Measurements from ENCODE around the gene ABI3BP. TPM values are rescaled to one million over a fixed set of nuclear protein-coding genes. Genes with fewer than 3 reads are reported as not detected.

ABI3BP gene
- total and polyA plus RNA-seq, 4 donors, result 5.4 to 49.5 (median 39.3) TPM

DNA sequence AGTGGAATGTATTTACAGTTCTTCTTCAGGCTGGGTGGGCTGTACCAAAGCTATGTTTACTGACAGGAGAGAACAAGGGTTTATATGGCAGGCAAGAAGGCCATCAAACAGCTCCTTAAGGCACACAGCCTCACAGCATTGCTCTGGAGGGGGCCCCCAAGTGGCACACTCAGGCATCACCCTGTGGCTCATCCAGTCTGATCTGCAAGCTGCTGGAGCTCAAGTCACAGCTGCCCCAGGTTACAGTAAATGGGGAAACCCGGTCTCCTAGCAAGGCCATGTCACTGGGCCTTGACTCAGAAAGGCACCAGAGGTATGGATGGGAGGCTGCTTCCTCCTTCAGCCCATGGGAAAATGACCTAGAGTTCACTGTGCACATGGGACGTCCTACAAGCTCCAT lies 216.5 kb downstream of the ABI3BP start:
- no peaks in the 10 kb centered on the region for H3K9me3 ChIP-seq (ENCODE audit: control insufficient read depth, insufficient read depth, low read length)
- no peak overlapping the region for H3K27ac ChIP-seq (ENCODE audit: low read depth, low read length)
- H3K36me3 ChIP-seq (ENCODE audit: control insufficient read depth, insufficient read depth, low read length), result no peaks in the 10 kb centered on the region
- no peak overlapping the region for H3K4me3 ChIP-seq (ENCODE audit: low read depth, low read length)
- no peaks in the 10 kb centered on the region for H3K27me3 ChIP-seq (ENCODE audit: control insufficient read depth, insufficient read depth, low read length)
- no peaks in the 10 kb centered on the region for H3K4me1 ChIP-seq (ENCODE audit: control insufficient read depth, insufficient read depth, low read length)
- no peak for DNase-seq (ENCODE audit: low read depth in 4 of 6, low spot score in 6 of 6)
- WGBS (ENCODE audit: insufficient coverage), result 75% methylated on average over 2 of the region's 2 CpGs

DNA sequence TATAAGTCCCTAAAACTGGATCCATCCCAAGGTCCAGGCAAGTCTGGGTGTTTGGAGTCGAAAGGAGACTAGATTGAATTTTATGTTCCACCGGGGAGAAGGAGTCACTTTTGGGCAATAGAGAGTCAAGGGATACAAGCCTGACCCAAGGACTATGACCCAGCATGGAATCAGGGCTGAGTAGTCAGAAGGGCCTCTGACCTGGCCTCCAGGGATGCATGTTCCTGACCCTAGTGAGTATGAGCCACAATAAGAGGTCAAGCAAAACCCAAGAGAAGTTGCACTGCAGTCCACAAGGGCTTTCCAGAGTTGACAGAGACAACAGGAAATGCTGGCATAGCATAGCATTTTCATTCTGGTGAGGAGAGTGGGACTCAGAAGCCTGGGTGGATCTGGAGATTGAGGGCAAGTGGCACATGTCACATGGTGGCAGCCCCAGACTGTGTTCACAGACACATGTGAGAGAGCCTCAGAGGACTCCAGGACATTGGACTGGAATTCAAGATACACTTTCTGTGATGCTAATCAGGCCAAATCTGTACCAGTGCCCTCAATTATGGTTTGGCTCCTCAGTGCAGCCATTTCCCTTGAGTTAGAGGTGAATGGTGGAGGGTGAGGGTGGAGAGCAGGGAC lies 217.0 kb downstream of the ABI3BP start:
- H3K27ac ChIP-seq (ENCODE audit: low read depth, low read length), result no peak overlapping the region
- H3K4me3 ChIP-seq (ENCODE audit: low read depth, low read length), result no peak overlapping the region
- no peaks in the 10 kb centered on the region for H3K36me3 ChIP-seq (ENCODE audit: control insufficient read depth, insufficient read depth, low read length)
- H3K27me3 ChIP-seq (ENCODE audit: control insufficient read depth, insufficient read depth, low read length), result no peaks in the 10 kb centered on the region
- WGBS (ENCODE audit: insufficient coverage), result 100% methylated on average over 2 of the region's 2 CpGs
- H3K4me1 ChIP-seq (ENCODE audit: control insufficient read depth, insufficient read depth, low read length), result no peaks in the 10 kb centered on the region
- DNase-seq (ENCODE audit: low read depth in 4 of 6, low spot score in 6 of 6), result no peak
- no peaks in the 10 kb centered on the region for H3K9me3 ChIP-seq (ENCODE audit: control insufficient read depth, insufficient read depth, low read length)

DNA sequence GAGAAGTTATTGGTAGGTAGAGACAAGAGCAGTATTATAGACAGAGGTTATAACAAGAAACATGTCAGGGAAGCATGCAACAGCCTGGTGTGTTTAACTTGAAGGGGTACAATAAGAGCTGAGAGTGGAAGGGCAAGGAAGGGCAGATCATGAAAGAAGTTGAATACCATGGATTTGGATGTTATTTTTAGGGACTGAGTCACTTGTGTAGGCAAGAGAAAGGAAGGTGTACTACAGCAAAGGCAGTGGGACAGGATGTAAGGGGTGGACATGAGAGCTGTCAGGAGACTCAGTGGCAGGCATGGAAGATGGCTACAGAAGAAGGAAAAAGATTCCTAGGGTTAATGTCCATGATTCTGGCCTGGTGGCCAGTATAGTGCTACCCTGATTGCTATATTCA lies 217.6 kb downstream of the ABI3BP start:
- no peak for DNase-seq (ENCODE audit: low read depth in 4 of 6, low spot score in 6 of 6)
- Histone ChIP-seq H3K27me3 (ENCODE audit: control insufficient read depth, insufficient read depth, low read length) (no peaks in the 10 kb centered on the region), H3K27ac (ENCODE audit: low read depth, low read length) (no peak overlapping the region), H3K4me3 (ENCODE audit: low read depth, low read length) (no peak overlapping the region), H3K36me3 (ENCODE audit: control insufficient read depth, insufficient read depth, low read length) (no peaks in the 10 kb centered on the region), H3K9me3 (ENCODE audit: control insufficient read depth, insufficient read depth, low read length) (no peaks in the 10 kb centered on the region), H3K4me1 (ENCODE audit: control insufficient read depth, insufficient read depth, low read length) (no peaks in the 10 kb centered on the region)

DNA sequence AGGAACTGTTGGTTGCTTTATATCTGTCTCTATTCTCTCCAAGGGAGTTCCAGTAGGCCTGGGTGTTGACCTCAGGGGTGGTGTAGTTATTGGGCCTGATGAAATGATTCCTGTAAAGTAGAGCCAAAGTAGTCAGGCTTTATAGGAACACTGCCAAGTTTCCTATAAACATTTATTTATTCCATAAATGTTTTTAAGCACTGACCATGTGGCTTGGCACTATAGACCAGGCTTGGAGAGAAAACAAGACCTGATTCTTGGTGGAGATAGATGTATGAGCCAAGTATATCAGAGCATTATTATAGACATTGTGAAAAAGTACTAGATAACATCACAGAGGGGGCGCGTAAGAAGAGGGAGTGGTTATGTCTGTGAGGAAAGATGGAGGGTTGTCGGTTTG lies 218.0 kb downstream of the ABI3BP start:
- H3K4me3 ChIP-seq (ENCODE audit: low read depth, low read length), result no peak overlapping the region
- 100% methylated on average over 3 of the region's 3 CpGs for WGBS (ENCODE audit: insufficient coverage)
- no peaks in the 10 kb centered on the region for H3K27me3 ChIP-seq (ENCODE audit: control insufficient read depth, insufficient read depth, low read length)
- DNase-seq (ENCODE audit: low read depth in 4 of 6, low spot score in 6 of 6), result no peak
- H3K4me1 ChIP-seq (ENCODE audit: control insufficient read depth, insufficient read depth, low read length), result no peaks in the 10 kb centered on the region
- H3K9me3 ChIP-seq (ENCODE audit: control insufficient read depth, insufficient read depth, low read length), result no peaks in the 10 kb centered on the region
- no peaks in the 10 kb centered on the region for H3K36me3 ChIP-seq (ENCODE audit: control insufficient read depth, insufficient read depth, low read length)
- no peak overlapping the region for H3K27ac ChIP-seq (ENCODE audit: low read depth, low read length)

DNA sequence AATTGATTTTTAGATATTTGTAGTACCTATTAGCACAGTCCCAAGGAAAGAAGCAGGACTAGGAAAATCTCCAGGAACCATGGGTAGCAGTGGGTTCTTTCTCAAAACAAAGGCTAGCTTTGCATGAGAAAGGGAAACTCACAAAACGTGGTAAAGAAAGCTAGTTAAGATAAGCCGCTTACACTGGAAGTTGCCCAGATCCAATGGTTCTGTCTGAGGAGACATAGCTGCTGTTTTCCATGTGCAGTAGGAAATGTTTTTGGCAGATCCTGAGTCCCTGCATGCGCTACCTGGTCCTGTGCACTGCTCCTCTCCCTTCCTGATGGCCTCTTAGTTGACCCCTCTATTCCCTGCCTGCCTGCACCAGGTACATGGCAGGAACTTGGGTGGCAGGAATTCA lies 223.5 kb downstream of the ABI3BP start:
- no peak for DNase-seq (ENCODE audit: low read depth in 4 of 6, low spot score in 6 of 6)
- WGBS (ENCODE audit: insufficient coverage), result 52% methylated on average over 3 of the region's 3 CpGs
- no peaks in the 10 kb centered on the region for H3K36me3 ChIP-seq (ENCODE audit: control insufficient read depth, insufficient read depth, low read length)
- no peaks in the 10 kb centered on the region for H3K9me3 ChIP-seq (ENCODE audit: control insufficient read depth, insufficient read depth, low read length)
- H3K27me3 ChIP-seq (ENCODE audit: control insufficient read depth, insufficient read depth, low read length), result no peaks in the 10 kb centered on the region
- no peak overlapping the region for H3K27ac ChIP-seq (ENCODE audit: low read depth, low read length)
- H3K4me1 ChIP-seq (ENCODE audit: control insufficient read depth, insufficient read depth, low read length), result no peaks in the 10 kb centered on the region
- H3K4me3 ChIP-seq (ENCODE audit: low read depth, low read length), result no peak overlapping the region

DNA sequence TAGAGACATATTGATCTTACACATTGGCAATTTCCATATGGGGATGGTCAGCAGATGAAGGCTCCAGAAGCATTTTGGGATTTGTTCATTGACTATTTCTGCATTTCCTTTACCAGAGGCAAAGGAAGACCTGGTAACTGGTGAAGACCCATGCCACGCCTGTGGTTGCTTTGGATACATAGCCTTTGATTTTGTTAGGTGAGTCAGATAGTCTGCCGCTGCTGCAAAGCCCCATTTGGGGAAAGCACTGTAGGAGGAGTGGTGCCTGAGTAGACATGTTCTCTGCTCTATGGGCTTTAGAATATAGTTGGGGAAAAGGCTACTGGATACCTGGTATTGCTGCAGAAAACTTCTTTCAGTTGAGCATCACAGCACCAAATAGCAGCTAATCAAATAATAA lies 227.2 kb downstream of the ABI3BP start:
- Histone ChIP-seq H3K4me1 (ENCODE audit: control insufficient read depth, insufficient read depth, low read length) (no peaks in the 10 kb centered on the region), H3K4me3 (ENCODE audit: low read depth, low read length) (no peak overlapping the region), H3K9me3 (ENCODE audit: control insufficient read depth, insufficient read depth, low read length) (no peaks in the 10 kb centered on the region), H3K36me3 (ENCODE audit: control insufficient read depth, insufficient read depth, low read length) (no peaks in the 10 kb centered on the region), H3K27ac (ENCODE audit: low read depth, low read length) (no peak overlapping the region), H3K27me3 (ENCODE audit: control insufficient read depth, insufficient read depth, low read length) (no peaks in the 10 kb centered on the region)
- no peak for DNase-seq (ENCODE audit: low read depth in 4 of 6, low spot score in 6 of 6)
- 100% methylated on average over 2 of the region's 2 CpGs for WGBS (ENCODE audit: insufficient coverage)

DNA sequence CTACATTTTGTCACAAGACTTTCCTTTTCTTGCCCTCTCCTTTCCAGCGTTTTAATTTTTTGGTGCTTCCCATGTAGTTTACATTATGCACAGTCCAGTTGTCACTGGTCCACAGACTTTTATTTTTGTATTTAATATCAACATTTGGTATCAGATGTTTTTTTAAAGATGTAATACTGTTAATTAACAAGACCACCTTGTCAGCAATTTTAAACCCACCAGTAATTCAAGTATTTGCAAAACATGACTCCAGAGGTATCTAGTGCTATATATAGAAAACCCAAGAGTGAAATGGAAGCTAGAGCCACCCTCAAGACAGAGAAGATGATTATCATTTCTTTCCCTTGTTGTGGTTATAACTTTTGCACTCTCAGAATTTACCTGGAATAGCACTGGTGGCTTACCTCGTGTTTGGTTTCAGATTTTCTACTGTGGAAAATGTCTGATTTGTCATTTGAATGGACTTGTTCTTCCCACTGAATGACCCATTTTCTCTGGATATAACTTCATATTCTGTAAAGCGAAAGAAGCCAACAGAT lies 227.7 kb downstream of the ABI3BP start:
- Histone ChIP-seq H3K36me3 (ENCODE audit: control insufficient read depth, insufficient read depth, low read length) (no peaks in the 10 kb centered on the region), H3K4me3 (ENCODE audit: low read depth, low read length) (no peak overlapping the region), H3K27me3 (ENCODE audit: control insufficient read depth, insufficient read depth, low read length) (no peaks in the 10 kb centered on the region), H3K4me1 (ENCODE audit: control insufficient read depth, insufficient read depth, low read length) (no peaks in the 10 kb centered on the region), H3K9me3 (ENCODE audit: control insufficient read depth, insufficient read depth, low read length) (no peaks in the 10 kb centered on the region), H3K27ac (ENCODE audit: low read depth, low read length) (no peak overlapping the region)
- no CpG with 5 or more reads among the region's 3 CpGs for WGBS (ENCODE audit: insufficient coverage)
- no peak for DNase-seq (ENCODE audit: low read depth in 4 of 6, low spot score in 6 of 6)

DNA sequence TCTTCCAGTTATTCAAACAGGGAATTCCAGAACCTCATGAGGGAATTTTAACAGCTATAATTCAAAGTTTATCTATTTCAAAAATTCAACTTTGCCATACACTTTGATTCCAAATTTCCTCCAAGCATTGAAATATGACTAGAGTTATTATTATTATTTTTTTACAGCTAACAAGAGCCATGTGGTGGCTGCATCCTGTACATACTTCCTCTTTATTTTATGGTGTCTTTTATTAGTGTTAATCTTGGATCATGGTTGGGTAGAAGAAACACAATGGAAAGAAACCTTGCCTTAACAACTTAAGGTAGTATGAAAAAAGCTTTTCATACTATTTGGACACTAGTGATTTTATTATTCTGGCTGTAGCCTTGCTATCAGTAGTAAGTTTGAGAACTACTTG lies 231.3 kb downstream of the ABI3BP start:
- H3K4me1 ChIP-seq (ENCODE audit: control insufficient read depth, insufficient read depth, low read length), result no peaks in the 10 kb centered on the region
- H3K36me3 ChIP-seq (ENCODE audit: control insufficient read depth, insufficient read depth, low read length), result no peaks in the 10 kb centered on the region
- H3K27ac ChIP-seq (ENCODE audit: low read depth, low read length), result no peak overlapping the region
- no peak overlapping the region for H3K4me3 ChIP-seq (ENCODE audit: low read depth, low read length)
- DNase-seq (ENCODE audit: low read depth in 4 of 6, low spot score in 6 of 6), result no peak
- no peaks in the 10 kb centered on the region for H3K27me3 ChIP-seq (ENCODE audit: control insufficient read depth, insufficient read depth, low read length)
- no peaks in the 10 kb centered on the region for H3K9me3 ChIP-seq (ENCODE audit: control insufficient read depth, insufficient read depth, low read length)

DNA sequence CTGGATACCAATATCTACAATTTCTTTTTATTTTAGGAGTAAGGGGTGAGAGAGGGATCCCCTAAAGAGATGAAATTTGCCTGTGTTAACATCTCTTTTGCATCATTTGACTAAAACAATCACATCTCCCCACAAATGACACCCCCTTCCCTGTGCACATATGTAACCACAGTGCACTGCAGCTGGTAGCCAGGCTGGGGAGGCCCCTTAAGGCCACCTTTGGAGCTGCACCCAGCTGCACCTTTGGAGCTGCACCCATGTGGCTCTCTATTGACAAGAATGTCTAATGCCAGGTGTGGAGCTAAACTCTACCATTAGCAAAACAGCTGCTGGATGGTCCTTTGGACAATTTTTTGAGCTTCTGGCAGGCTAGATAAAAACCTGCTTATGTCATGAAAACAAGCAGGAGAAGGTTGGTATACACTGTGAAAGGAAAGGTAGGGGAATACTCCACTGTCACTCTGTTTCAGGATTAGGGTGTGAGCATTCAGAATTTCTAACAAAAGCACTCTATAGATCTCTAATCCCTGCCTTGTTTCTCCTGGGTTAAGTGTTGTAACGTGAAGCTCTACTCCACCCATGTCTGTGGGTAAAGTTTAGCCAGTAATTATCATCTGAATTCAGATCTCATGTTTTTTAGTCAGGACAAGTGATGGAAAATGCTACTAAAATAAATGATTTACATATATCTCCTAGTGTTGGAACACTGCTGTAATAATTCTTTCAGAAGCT lies 231.8 kb downstream of the ABI3BP start:
- Histone ChIP-seq H3K4me1 (ENCODE audit: control insufficient read depth, insufficient read depth, low read length) (no peaks in the 10 kb centered on the region), H3K9me3 (ENCODE audit: control insufficient read depth, insufficient read depth, low read length) (no peaks in the 10 kb centered on the region), H3K36me3 (ENCODE audit: control insufficient read depth, insufficient read depth, low read length) (no peaks in the 10 kb centered on the region), H3K27me3 (ENCODE audit: control insufficient read depth, insufficient read depth, low read length) (no peaks in the 10 kb centered on the region), H3K27ac (ENCODE audit: low read depth, low read length) (no peak overlapping the region), H3K4me3 (ENCODE audit: low read depth, low read length) (no peak overlapping the region)
- no CpG with 5 or more reads among the region's 1 CpG for WGBS (ENCODE audit: insufficient coverage)
- DNase-seq (ENCODE audit: low read depth in 4 of 6, low spot score in 6 of 6), result no peak

DNA sequence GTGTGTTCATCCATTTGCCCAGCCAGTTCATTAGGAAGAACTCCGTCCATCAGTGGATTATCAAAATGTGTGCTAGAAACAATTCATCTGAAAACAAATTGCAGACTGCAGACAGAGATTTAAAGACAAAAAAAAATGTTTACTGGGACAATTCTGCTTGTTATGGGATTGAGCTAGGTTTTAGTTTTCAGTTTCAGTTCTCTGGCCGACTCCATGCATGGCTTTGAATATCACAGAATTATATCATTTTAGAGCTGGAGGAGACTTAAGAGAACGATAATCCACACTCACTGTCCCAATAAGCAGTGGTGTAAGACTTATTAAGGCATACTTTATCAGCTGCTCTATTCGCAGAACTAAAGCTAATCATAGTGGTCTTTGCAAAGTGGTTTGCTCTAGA lies 232.8 kb downstream of the ABI3BP start:
- Histone ChIP-seq H3K9me3 (ENCODE audit: control insufficient read depth, insufficient read depth, low read length) (no peaks in the 10 kb centered on the region), H3K27ac (ENCODE audit: low read depth, low read length) (no peak overlapping the region), H3K36me3 (ENCODE audit: control insufficient read depth, insufficient read depth, low read length) (no peaks in the 10 kb centered on the region), H3K4me3 (ENCODE audit: low read depth, low read length) (no peak overlapping the region), H3K4me1 (ENCODE audit: control insufficient read depth, insufficient read depth, low read length) (no peaks in the 10 kb centered on the region), H3K27me3 (ENCODE audit: control insufficient read depth, insufficient read depth, low read length) (no peaks in the 10 kb centered on the region)
- no CpG with 5 or more reads among the region's 4 CpGs for WGBS (ENCODE audit: insufficient coverage)
- DNase-seq (ENCODE audit: low read depth in 4 of 6, low spot score in 6 of 6), result no peak

All from spinal cord (tissue), 10 donors.